ENCODE measurements around the gene GRB7.
"Not testable (repeated sequence)": the region's sequence is repeated elsewhere in the genome, so short reads cannot be mapped to it uniquely, and the experiment has no call there.

Gene GRB7

GRCh38 chr17:39737760-39738567 is at the start of gene GRB7:
TSS of gene GRB7 (plus strand) at chr17:39737938. CDS start at chr17:39742302, 4,364 bp downstream.
- DNase-seq, result no peak

GRCh38 chr17:39688475-39688835 is 49.3 kb upstream of the GRB7 start:
- no peak for DNase-seq

- DNase-seq, result no peak
These were observed 48.8 kb upstream of the GRB7 start for GRCh38 chr17:39688945-39689344.

- DNase-seq, result no peak
These were observed 43.1 kb upstream of the GRB7 start for GRCh38 chr17:39694593-39694992.

GRCh38 chr17:39695089-39695474 is 42.7 kb upstream of the GRB7 start:
- DNase-seq, result no peak

- DNase-seq, result no peak
These were observed 41.0 kb upstream of the GRB7 start for GRCh38 chr17:39696731-39697130.

GRCh38 chr17:39697961-39698360 is 39.8 kb upstream of the GRB7 start:
- no peak for DNase-seq

GRCh38 chr17:39699157-39699817 is 38.5 kb upstream of the GRB7 start:
- not testable (repeated sequence) for DNase-seq

GRCh38 chr17:39699818-39700147 is 38.0 kb upstream of the GRB7 start, which contains the start of gene ERBB2:
TSS of gene ERBB2 (plus strand) at chr17:39700064. CDS start at chr17:39700239, 175 bp downstream.
- DNase-seq, result no peak

GRCh38 chr17:39700148-39700987 is 37.4 kb upstream of the GRB7 start:
- DNase-seq, result no peak

GRCh38 chr17:39701012-39701783 is 36.5 kb upstream of the GRB7 start:
- no peak for DNase-seq

- no peak for DNase-seq
These were observed 35.8 kb upstream of the GRB7 start for GRCh38 chr17:39701784-39702422.

GRCh38 chr17:39702901-39703893 is 34.5 kb upstream of the GRB7 start:
- DNase-seq, result no peak

GRCh38 chr17:39703913-39704312 is 33.8 kb upstream of the GRB7 start:
- no peak for DNase-seq

- DNase-seq, result no peak
These were observed 32.8 kb upstream of the GRB7 start for GRCh38 chr17:39704821-39705551.

GRCh38 chr17:39705786-39706348 is 31.9 kb upstream of the GRB7 start:
- no peak for DNase-seq

GRCh38 chr17:39706383-39706782 is 31.4 kb upstream of the GRB7 start:
- DNase-seq, result no peak

- DNase-seq, result no peak
These were observed 30.8 kb upstream of the GRB7 start for GRCh38 chr17:39706921-39707337.

GRCh38 chr17:39709319-39709997 is 28.3 kb upstream of the GRB7 start:
- no peak for DNase-seq
